Activated CD8-positive, alpha-beta memory T cell treated with anti-CD3 and anti-CD28 coated beads, Interleukin-2, amount 10 ng/mL, durations not matched to agents 7 days and 5 days (primary cell): Measurements from ENCODE around the gene PTPRC. TPM values are rescaled to one million over a fixed set of nuclear protein-coding genes. Genes with fewer than 3 reads are reported as not detected.
A peak's percentile ranks its signal among the peaks of the same experiment; 100 is the strongest.

Experiments used
- ATAC-seq: fragments of 150-1000 bp; cut with Tn5 transposase; one replicate; pipeline ENCODE4 v1.10.0; 2021; ENCODE audit warnings: moderate library complexity
- CTCF ChIA-PET: fragments of 350-600 bp; sonication (Branson Sonifier 250); formaldehyde crosslinking; loops from one replicate; lab custom pipeline; 2021; ENCODE audit warnings: antibody characterized with exemption; lab: Charles Lee
- DNase-seq: peaks from one replicate; pipeline ENCODE4 v3.0.0-alpha.2; 2020
- H3K27ac Mint-ChIP-seq: one replicate; pipeline ENCODE4 v1.8.0; 2021; ENCODE audit warnings: mild to moderate bottlenecking, mixed read lengths
- H3K27me3 Mint-ChIP-seq: one replicate; pipeline ENCODE4 v1.8.0; 2021; ENCODE audit warnings: mixed read lengths
- H3K36me3 Mint-ChIP-seq: one replicate; pipeline ENCODE4 v1.8.0; 2021; ENCODE audit warnings: mild to moderate bottlenecking, mixed read lengths
- H3K4me1 Mint-ChIP-seq: one replicate; pipeline ENCODE4 v1.8.0; 2021; ENCODE audit warnings: mixed read lengths
- H3K4me3 Mint-ChIP-seq: one replicate; pipeline ENCODE4 v1.8.0; 2021; ENCODE audit warnings: mild to moderate bottlenecking, moderate library complexity, mixed read lengths
- H3K9me3 Mint-ChIP-seq: one replicate; pipeline ENCODE4 v1.8.0; 2022; ENCODE audit warnings: low read depth, mixed read lengths
- total RNA-seq, 2 experiments: library from RNA; stranded (reverse); gene quantifications; one replicate each; pipeline ENCODE4 v1.2.3, GENCODE V29; 2021

Gene PTPRC
- total RNA-seq, 2 experiments from 2014 or later, result 556 to 674 TPM

- CTCF ChIA-PET, result no interaction called here
- peaks cover 3% of the 10 kb centered on the region for H3K36me3 Mint-ChIP-seq
- no peaks in the 10 kb centered on the region for H3K9me3 Mint-ChIP-seq
- peaks cover 93% of the 10 kb centered on the region for H3K4me1 Mint-ChIP-seq
- peak overlapping the region; percentile 23 for H3K4me3 Mint-ChIP-seq
- peak overlapping the region; percentile 80 for H3K27ac Mint-ChIP-seq
- DNase-seq (no peak), ATAC-seq (peak; percentile 35)
- H3K27me3 Mint-ChIP-seq, result no peaks in the 10 kb centered on the region
Measured at GRCh38 chr1:198627436-198628066, 11.3 kb upstream of the PTPRC start.

GRCh38 chr1:198628067-198628455 is 10.8 kb upstream of the PTPRC start:
- H3K4me3 Mint-ChIP-seq, result peak overlapping the region; percentile 23
- ATAC-seq (no peak), DNase-seq (no peak)
- CTCF ChIA-PET, result no interaction called here
- peaks cover under 1% of the 10 kb centered on the region for H3K9me3 Mint-ChIP-seq
- H3K36me3 Mint-ChIP-seq, result peaks cover 5% of the 10 kb centered on the region
- peaks cover 90% of the 10 kb centered on the region for H3K4me1 Mint-ChIP-seq
- peak overlapping the region; percentile 80 for H3K27ac Mint-ChIP-seq
- no peaks in the 10 kb centered on the region for H3K27me3 Mint-ChIP-seq

DNA sequence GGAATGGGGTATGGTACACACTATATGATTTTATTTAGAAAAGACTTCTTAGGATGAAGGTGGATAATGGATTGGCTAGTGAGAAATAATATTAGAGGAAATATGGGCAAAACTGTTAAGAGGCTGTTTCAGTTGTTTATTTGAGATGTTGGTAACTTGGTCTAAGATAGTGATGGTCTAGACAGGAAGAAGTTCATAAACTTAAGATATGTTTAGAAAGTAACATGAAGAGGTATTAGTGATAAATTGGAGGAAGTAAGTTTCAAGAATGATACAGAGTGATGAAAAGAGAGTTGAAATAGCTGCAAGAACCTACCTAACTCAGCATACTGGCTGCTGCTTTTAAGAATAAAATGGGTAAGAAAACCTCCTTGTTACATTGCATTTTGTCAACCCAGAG is 9.2 kb upstream of the PTPRC start:
- Mint-ChIP-seq H3K4me3 (peak overlapping the region; percentile 12), H3K36me3 (peaks cover 16% of the 10 kb centered on the region), H3K27ac (peak overlapping the region; percentile 80), H3K4me1 (peaks cover 93% of the 10 kb centered on the region), H3K27me3 (no peaks in the 10 kb centered on the region), H3K9me3 (peaks cover 6% of the 10 kb centered on the region)
- CTCF ChIA-PET, result interaction anchor here (1.3 kb wide), 1 partner anchor 9 kb away, joined by 3 read pairs; no protein-coding TSS in a partner anchor
- ATAC-seq (no peak), DNase-seq (no peak)

GRCh38 chr1:198630863-198631262 is 8.0 kb upstream of the PTPRC start:
- CTCF ChIA-PET, result interaction anchor here (11.1 kb wide), 1 partner anchor 8 kb away, joined by 100 read pairs; no protein-coding TSS in a partner anchor
- ATAC-seq (no peak), DNase-seq (no peak)
- H3K4me1 Mint-ChIP-seq, result peaks cover 92% of the 10 kb centered on the region
- no peak overlapping the region for H3K4me3 Mint-ChIP-seq
- H3K27ac Mint-ChIP-seq, result no peak overlapping the region
- H3K36me3 Mint-ChIP-seq, result peaks cover 17% of the 10 kb centered on the region
- no peaks in the 10 kb centered on the region for H3K27me3 Mint-ChIP-seq
- H3K9me3 Mint-ChIP-seq, result peaks cover 6% of the 10 kb centered on the region

GRCh38 chr1:198631292-198631691 is 7.5 kb upstream of the PTPRC start:
- peaks cover 17% of the 10 kb centered on the region for H3K36me3 Mint-ChIP-seq
- no peak overlapping the region for H3K4me3 Mint-ChIP-seq
- CTCF ChIA-PET, result interaction anchor here (11.1 kb wide), 1 partner anchor 9 kb away, joined by 100 read pairs; no protein-coding TSS in a partner anchor
- H3K27ac Mint-ChIP-seq, result peak overlapping the region; percentile 28
- DNase-seq, result no peak
- peaks cover 6% of the 10 kb centered on the region for H3K9me3 Mint-ChIP-seq
- H3K27me3 Mint-ChIP-seq, result no peaks in the 10 kb centered on the region
- H3K4me1 Mint-ChIP-seq, result peaks cover 92% of the 10 kb centered on the region
- no peak for ATAC-seq

DNA sequence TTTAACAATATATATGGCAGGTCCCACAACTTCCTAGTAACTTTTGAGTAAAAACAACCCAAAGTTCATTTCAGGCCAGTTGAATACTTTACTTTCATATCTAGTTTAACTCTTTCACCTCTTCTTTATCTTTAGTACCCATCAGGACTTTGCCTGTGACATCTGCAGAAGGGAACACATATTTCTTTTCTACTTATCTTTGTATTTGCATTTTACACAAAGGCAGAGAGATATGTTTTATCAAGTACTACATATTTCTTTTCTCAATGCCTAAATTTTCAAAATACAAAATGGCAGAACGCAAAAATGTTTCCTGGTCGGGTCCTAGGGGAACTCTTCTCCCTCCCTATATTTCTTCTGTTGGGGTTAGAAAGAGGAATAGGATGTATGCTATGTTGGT is 6.8 kb upstream of the PTPRC start:
- Mint-ChIP-seq H3K27ac (peak overlapping the region; percentile 26), H3K4me1 (peaks cover 92% of the 10 kb centered on the region), H3K27me3 (no peaks in the 10 kb centered on the region), H3K36me3 (peaks cover 17% of the 10 kb centered on the region), H3K4me3 (no peak overlapping the region), H3K9me3 (peaks cover 6% of the 10 kb centered on the region)
- CTCF ChIA-PET, result interaction anchor here (11.1 kb wide), 1 partner anchor 9 kb away, joined by 100 read pairs; no protein-coding TSS in a partner anchor
- DNase-seq (no peak), ATAC-seq (no peak)

GRCh38 chr1:198633675-198634121 is 5.1 kb upstream of the PTPRC start:
- peaks cover 17% of the 10 kb centered on the region for H3K36me3 Mint-ChIP-seq
- no peak for DNase-seq
- H3K9me3 Mint-ChIP-seq, result peaks cover 6% of the 10 kb centered on the region
- peak overlapping the region; percentile 62 for H3K27ac Mint-ChIP-seq
- H3K4me3 Mint-ChIP-seq, result peak overlapping the region; percentile 6
- ATAC-seq, result no peak
- peaks cover 87% of the 10 kb centered on the region for H3K4me1 Mint-ChIP-seq
- CTCF ChIA-PET, result interaction anchor here (11.1 kb wide), 1 partner anchor 11 kb away, joined by 100 read pairs; no protein-coding TSS in a partner anchor
- H3K27me3 Mint-ChIP-seq, result no peaks in the 10 kb centered on the region

- peaks cover 68% of the 10 kb centered on the region for H3K4me1 Mint-ChIP-seq
- DNase-seq (no peak), ATAC-seq (no peak)
- H3K27me3 Mint-ChIP-seq, result no peaks in the 10 kb centered on the region
- peaks cover 29% of the 10 kb centered on the region for H3K36me3 Mint-ChIP-seq
- H3K27ac Mint-ChIP-seq, result peak overlapping the region; percentile 39
- no peak overlapping the region for H3K4me3 Mint-ChIP-seq
- peaks cover 6% of the 10 kb centered on the region for H3K9me3 Mint-ChIP-seq
- CTCF ChIA-PET, result interaction anchor here (0.6 to 11.1 kb wide), 4 partner anchors 13 to 478 kb away, joined by 3 to 100 read pairs (median 4); no protein-coding TSS in a partner anchor
Measured at GRCh38 chr1:198635964-198636363, 2.9 kb upstream of the PTPRC start.

DNA sequence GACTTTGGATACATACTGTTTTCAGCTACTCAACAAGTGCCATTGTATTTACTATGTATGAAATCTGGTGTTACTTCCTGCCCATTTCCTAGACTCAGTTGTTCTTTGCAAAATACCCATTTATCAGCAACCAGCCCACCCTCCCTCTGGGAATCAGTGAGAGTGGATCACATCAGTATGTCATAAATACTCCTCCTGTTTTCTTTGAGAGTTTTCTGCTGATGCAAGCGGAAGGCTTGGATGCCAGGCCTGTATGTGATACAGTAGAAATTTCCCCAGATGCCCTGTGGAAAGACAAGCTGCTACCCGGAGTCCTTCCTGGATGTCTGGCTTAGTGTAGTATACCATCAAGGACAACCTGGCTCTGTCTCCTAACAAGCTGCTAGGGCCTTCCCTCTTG is 2.4 kb upstream of the PTPRC start:
- H3K4me3 Mint-ChIP-seq, result peak overlapping the region; percentile 37
- H3K27me3 Mint-ChIP-seq, result no peaks in the 10 kb centered on the region
- peaks cover 64% of the 10 kb centered on the region for H3K4me1 Mint-ChIP-seq
- H3K9me3 Mint-ChIP-seq, result peaks cover 6% of the 10 kb centered on the region
- CTCF ChIA-PET, result interaction anchor here (0.6 to 11.1 kb wide), 7 partner anchors 14 to 478 kb away, joined by 3 to 100 read pairs (median 3); no protein-coding TSS in a partner anchor
- ATAC-seq (peak; percentile 2), DNase-seq (no peak)
- H3K36me3 Mint-ChIP-seq, result peaks cover 30% of the 10 kb centered on the region
- H3K27ac Mint-ChIP-seq, result peak overlapping the region; percentile 94

GRCh38 chr1:198637157-198637556 is 1.7 kb upstream of the PTPRC start:
- Mint-ChIP-seq H3K4me3 (peak overlapping the region; percentile 55), H3K27me3 (no peaks in the 10 kb centered on the region), H3K9me3 (peaks cover 6% of the 10 kb centered on the region), H3K27ac (peak overlapping the region; percentile 94), H3K4me1 (peaks cover 56% of the 10 kb centered on the region), H3K36me3 (peaks cover 37% of the 10 kb centered on the region)
- CTCF ChIA-PET, result interaction anchor here (0.6 to 11.1 kb wide), 7 partner anchors 15 to 118 kb away, joined by 3 to 100 read pairs (median 3); no protein-coding TSS in a partner anchor
- DNase-seq (no peak), ATAC-seq (no peak)

- ATAC-seq, result no peak
- peaks cover 54% of the 10 kb centered on the region for H3K4me1 Mint-ChIP-seq
- H3K36me3 Mint-ChIP-seq, result peaks cover 44% of the 10 kb centered on the region
- CTCF ChIA-PET, result interaction anchor here (1.3 to 11.1 kb wide), 3 partner anchors 15 to 119 kb away, joined by 3 to 100 read pairs (median 9); no protein-coding TSS in a partner anchor
- peak overlapping the region; percentile 94 for H3K27ac Mint-ChIP-seq
- peaks cover 6% of the 10 kb centered on the region for H3K9me3 Mint-ChIP-seq
- H3K4me3 Mint-ChIP-seq, result peak overlapping the region; percentile 91
- no peak for DNase-seq
- no peaks in the 10 kb centered on the region for H3K27me3 Mint-ChIP-seq
Measured at GRCh38 chr1:198637916-198638437, 863 bp upstream of the PTPRC start.

DNA sequence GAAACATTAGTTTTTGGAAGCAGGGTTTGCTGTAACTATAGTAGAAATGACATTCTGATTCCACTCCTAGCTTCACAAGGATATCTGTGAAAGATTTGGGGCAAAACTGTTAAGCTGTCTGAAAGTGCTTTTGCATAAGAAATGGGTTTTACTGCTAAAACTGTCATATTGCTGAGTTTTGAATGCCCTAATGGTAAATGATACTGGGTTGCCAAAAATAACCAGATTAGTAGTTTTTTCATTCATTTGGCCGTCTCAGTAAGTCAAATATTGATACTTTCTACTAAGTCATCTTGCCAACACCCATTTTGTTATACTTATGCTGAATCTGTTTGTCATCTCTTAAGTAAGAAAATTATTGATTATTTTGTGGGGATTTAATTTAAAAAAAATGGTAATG is 399 bp upstream of the PTPRC start:
- H3K4me1 Mint-ChIP-seq, result peaks cover 53% of the 10 kb centered on the region
- ATAC-seq, result peak; percentile 0
- H3K9me3 Mint-ChIP-seq, result peaks cover 2% of the 10 kb centered on the region
- H3K36me3 Mint-ChIP-seq, result peaks cover 45% of the 10 kb centered on the region
- H3K27me3 Mint-ChIP-seq, result no peaks in the 10 kb centered on the region
- H3K27ac Mint-ChIP-seq, result peak overlapping the region; percentile 94
- H3K4me3 Mint-ChIP-seq, result peak overlapping the region; percentile 91
- DNase-seq, result no peak
- CTCF ChIA-PET, result interaction anchor here (0.6 to 11.1 kb wide), 5 partner anchors 16 to 1984 kb away, joined by 3 to 100 read pairs (median 3); no protein-coding TSS in a partner anchor

GRCh38 chr1:198639671-198640143 is 867 bp downstream of the PTPRC start:
- CTCF ChIA-PET, result interaction anchor here (11.1 kb wide), 1 partner anchor 17 kb away, joined by 100 read pairs; no protein-coding TSS in a partner anchor
- no peak for ATAC-seq
- H3K4me1 Mint-ChIP-seq, result peaks cover 48% of the 10 kb centered on the region

More at GRCh38 chr1:198639671-198640143, 867 bp downstream of the PTPRC start:
- no peak for DNase-seq
- Mint-ChIP-seq H3K4me3 (peak overlapping the region; percentile 91), H3K9me3 (no peaks in the 10 kb centered on the region), H3K36me3 (peaks cover 48% of the 10 kb centered on the region), H3K27ac (peak overlapping the region; percentile 94), H3K27me3 (no peaks in the 10 kb centered on the region)
